ENCODE data around the gene PPIL3.

The PPIL3 gene

DNA sequence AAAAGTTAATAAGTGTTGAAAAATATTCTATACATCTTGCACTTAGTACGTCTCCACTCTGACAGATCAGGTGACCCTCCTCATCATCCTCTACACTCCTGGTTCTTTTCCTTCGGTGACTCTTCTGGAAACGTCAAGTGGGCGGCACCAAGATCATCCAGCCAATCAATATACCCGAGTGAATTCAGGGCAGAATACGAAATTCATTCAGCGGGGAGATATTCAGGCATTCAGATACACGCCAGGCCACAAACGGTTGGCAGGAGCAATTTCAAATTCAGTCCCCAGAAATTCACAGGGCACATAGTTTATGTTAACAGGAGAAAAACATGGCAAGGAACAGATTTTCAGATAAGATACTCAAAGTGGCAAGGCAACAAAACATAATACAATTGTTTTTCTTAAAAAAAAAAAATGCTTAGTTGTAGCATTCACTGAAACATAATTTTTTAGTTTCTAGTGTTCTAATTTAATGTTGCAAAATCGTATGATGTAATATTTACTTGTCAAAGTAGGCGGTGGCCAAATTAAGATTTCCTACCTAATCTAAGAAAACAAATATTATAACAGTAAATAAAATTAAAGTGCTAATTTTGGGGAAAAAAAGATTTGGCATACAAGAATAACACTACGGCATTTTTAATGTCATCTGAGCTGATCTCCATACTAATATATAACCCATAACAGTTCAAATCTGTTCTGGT lies 28.6 kb downstream of the PPIL3 start:
- DNase-seq (ENCODE audit: low spot score) = no peak

DNA sequence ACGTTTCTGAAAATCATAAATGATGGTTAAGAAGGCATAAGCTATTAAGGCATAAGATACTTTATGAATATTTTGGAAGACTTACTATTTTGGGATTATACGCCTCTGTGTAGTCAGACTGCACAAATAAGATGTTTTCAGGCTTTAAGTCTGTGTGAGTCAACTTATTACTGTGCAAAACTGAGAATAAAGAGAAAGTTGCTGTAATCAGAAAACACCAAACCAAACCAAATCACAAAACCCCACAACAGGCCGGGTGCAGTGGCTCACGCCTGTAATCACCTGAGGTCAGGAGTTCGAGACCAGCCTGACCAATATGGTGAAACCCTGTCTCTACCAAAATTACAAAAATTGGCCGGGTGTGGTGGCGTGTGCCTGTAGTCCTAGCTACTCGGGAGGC lies 32.1 kb downstream of the PPIL3 start:
- no peak for DNase-seq (ENCODE audit: low spot score)

DNA sequence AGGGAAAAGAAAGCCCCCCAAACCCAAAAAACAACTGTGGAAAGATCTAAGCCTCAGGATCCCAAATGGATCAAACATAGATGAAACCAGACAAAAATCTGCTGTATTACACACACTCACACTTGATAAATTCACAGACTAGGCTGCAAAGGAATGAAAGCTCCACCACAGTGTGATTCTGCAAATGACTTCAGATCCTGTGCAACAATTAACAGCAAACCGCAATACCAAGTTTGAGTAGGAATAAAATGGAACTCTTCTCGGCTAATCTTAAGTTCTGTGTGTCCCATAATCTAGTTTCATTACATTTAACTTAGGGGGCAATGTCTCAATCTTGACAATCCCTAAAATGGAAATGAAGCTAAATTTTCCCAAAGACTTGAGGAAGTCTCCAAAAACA lies 36.3 kb downstream of the PPIL3 start:
- no peak for DNase-seq (ENCODE audit: low spot score)

DNA sequence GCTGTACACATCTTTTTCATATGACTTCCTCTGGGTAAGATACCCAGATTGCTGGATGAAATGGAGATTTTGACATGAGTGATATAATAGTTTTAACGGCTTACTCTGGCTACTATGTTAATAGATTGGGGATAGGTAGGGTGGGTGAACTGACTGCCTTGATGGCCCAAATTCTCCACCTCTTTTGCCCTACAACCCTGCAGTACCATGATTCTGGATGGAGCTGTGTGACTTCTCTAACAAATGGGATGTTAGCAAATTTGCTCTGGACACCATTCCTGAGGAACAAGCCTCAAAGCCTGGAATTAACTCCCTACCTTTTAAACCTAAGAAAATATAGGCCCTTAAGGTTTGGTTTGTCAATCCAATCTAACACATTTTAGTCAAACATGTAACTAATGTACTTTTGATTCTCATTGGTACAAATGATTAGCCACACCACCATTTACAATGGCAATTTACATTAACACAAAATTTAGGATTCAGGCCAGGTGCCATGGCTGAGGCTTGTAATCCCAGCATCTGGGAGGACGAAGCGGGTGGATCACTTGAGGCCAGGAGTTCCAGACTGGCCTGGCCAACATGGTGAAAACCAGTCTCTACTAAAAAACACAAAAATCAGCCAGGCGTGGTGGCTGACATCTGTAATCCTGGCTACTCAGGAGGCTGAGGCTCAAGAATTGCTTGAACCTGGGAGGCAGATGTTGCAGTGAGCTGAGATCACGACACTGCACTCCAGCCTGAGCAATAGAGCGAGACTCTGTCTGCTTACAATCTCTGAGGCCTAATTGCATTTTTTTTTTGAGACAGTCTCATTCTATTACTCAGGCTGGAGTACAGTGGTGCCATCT lies 37.3 kb downstream of the PPIL3 start:
- DNase-seq (ENCODE audit: low spot score) = no peak

DNA sequence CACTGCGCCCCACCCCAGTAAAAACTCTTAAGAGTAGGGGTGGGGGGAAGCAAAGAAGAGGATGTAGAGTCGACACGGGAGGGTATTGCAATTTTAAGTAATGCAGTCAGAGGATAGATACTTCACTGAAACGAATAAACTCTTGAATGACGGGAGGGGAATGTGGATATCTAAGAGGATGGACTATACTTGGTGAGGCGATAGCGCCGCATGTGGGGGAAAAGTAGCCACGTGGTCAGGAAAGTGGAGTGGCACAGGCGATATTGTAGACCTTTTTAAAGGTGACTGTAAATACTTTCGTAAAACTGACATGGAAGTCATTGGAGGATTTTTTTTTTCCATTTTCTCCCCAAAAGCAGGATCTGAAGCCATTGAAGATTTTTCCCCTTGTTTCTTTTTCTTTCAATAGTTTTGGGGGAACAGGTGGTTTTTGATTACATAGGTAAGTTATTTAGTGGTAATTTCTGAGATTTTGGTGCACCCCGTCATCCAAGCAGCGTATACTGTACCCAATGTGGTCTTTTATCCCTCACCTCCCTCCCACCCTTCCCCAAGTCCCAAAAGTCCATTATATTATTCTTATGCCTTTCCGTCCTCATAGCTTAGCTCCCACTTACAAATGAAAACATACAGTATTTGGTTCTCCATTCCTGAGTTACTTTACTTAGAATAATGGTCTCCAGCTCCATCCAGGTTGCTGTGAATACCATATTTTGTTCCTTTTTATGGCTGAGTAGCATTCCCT lies 38.2 kb downstream of the PPIL3 start:
- DNase-seq (ENCODE audit: low spot score) = no peak

DNA sequence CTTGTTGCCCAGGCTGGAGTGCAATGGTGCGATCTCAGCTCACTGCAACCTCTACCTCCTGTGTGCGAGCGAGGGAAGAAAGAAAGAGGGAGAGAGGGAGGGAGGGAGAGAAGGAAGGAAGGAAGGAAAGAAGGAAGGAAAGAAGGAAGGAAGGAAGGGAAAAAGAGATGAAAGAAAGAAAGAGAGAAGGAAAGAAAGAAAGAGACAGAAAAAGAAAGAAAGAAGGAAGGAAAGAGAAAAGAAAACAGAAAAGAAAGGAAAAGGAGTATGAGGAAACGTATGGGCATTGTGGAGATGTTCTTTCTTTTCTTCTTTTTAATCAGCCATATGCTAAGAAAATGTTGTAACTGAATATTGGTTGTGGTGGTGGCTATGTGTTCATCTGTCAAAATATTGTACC lies 40.9 kb downstream of the PPIL3 start:
- DNase-seq (ENCODE audit: low spot score) = no peak

DNA sequence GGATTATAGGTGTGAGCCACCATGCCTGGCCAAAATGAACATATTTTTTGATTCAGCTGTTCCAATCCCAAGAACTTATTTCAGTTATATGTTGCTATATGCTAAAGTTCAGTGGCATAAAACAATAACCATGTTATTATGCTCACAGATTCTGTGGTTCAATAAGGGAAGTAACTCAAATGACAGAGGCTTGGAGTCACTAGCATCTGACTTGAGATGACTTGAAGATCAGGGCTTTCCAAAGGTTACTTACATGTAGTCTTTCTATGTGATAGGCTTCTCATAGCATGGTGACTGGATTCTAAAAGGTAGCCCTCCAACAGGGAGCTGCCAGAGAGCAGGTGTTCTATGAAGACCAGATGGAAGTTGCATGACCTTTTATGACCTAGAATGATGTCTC lies 41.6 kb downstream of the PPIL3 start:
- no peak for DNase-seq (ENCODE audit: low spot score)

DNA sequence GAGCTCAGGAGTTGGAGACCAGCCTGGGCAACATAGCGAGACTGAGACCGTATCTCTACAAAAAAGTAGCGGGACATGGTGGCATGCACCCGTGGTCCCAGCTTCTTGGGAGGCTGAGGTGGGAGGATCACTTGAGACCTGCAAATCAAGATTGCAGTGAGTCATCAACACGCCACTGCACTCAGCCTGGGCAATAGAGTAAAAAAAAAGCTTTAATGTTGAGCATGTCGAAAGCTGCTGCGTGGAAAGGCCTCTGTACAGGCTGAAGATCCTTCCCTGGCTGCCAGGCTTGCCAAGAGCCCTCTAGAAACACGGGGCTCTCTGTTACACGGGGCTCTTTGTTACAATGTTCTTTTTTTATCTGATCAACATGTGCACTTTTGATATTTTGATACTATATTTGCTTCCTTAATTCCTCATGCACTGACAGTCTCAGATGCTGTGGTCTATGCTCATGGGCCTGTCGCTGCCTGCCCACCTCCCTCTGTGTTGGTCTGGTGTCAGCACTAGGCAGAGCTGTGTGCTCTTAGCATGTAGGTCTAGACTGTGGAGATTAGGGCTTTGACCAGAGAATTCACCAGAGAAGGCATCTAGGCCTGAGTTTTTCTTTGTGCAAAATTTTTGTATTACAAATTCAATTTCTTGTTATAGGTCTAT lies 43.1 kb downstream of the PPIL3 start:
- no peak for DNase-seq (ENCODE audit: low spot score)

DNA sequence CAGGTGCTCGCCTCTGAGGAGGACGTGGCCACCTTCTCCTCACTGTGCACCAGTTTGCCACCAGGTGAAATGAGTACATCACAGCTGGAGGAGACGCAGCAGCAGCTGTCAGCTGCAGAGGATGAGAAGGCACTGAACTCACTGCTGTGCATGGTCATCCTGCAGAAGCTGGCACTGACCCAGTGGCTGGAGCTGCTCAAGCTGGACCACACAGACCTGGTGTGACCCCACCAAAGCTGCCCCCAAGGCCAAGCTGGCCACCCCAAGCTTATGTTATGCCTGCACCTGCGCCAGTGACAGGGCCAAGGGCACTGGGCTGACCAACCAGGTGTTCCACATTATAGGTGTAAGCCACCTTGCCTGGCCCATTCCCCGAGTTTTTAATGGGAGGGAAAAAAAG lies 43.7 kb downstream of the PPIL3 start:
- DNase-seq (ENCODE audit: low spot score) = no peak

DNA sequence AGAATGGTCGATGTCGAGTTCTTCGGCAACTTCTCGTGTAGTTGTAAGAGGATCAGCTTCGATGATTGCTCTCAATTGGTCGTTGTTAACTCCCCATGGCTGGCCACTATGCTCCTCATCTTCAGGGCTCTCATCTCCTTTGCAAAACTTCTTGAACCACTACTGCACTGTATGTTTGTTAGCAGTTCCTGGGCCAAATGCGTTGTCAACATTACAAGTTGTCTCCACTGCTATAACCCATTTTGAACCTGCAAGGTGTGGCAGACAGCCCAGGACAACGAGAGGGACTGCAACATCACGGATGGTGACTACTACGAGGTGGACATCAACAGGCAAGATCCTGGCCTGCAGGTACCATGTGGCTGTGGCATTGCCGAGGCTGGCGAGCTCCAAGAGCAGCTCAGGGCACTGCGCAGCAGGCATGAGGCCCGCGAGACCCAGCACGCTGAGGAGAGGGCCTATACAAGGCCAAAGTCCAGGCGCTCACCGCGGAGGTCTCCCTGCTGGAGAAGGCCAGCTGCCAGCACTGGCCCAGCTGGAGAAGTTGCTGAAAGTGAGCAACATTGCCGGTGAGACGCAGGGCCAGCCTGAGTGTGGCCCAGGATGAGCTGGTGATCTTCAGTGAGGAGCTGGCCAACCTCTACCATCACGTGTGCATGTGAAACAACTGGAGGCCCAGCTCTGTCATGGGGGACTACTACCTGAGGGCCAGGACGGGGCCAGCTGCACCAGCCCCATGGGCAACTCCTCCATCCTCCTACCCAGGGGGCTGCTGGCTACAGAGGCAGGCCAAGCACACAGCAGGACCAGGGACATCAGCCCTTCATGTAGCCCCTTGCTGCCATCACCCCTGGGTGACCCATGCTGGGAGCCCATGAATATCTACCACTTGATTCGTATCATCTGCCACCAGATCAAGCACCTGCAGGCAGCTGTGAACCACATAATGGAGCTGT lies 44.6 kb downstream of the PPIL3 start:
- no peak for DNase-seq (ENCODE audit: low spot score)

DNA sequence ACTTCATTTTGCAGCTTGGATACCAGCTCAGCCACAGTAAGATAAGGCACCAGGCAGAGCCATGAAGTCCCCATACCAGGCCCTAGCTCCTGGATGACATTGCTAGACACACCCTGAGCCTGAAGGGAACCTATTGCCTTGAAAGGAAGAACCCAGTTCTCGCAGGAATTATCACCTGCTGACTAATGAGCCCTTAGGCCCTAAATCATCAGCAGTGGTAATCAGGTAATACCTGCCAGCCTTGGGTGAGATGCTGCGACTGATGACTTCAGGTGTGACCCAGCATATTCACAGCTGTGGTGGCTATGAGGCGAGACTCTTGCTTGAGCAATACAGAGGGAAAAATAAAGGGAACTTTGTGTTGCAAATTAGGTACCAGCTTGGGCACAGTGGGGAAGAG lies 49.4 kb downstream of the PPIL3 start:
- no peak for DNase-seq (ENCODE audit: low spot score)

DNA sequence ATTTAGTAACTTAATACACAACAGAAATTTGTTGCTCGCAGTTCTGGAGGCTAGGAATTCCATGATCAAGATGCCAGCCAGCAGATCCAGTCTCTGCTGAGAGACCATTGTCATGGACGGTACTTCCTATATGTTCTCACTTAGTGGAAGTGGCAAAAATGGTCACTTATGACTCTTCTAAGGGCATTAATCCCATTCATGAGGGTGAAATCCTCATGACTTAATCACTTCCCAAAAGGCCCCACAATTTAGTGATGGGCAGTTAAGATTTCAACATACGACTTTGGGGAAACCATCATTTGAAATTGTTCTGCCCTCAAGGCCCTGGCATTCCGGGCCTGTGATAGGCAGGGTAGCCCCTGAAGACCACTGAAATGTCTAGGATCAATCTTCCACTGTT lies 54.2 kb downstream of the PPIL3 start:
- no peak for DNase-seq (ENCODE audit: low spot score)

DNA sequence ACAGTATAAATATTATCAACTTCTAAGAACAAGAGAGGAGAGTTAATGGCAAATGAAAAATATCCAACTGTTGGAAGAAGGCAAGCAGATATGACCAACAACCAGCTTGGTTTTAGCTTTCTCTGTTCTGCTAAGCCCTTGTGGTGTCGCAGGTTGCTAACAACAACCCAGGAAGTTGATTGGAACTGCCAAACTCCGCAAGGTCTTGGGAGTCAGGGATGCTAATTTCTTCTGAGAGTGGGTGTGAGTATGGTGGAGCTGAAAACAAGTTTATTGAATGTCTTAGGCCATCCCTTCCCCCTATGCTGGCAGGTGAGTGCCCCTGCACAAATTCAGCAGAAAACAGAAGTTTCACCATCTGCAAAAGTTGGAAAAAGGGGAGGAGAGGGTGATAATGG lies 59.6 kb downstream of the PPIL3 start:
- no peak for DNase-seq (ENCODE audit: low spot score)

DNA sequence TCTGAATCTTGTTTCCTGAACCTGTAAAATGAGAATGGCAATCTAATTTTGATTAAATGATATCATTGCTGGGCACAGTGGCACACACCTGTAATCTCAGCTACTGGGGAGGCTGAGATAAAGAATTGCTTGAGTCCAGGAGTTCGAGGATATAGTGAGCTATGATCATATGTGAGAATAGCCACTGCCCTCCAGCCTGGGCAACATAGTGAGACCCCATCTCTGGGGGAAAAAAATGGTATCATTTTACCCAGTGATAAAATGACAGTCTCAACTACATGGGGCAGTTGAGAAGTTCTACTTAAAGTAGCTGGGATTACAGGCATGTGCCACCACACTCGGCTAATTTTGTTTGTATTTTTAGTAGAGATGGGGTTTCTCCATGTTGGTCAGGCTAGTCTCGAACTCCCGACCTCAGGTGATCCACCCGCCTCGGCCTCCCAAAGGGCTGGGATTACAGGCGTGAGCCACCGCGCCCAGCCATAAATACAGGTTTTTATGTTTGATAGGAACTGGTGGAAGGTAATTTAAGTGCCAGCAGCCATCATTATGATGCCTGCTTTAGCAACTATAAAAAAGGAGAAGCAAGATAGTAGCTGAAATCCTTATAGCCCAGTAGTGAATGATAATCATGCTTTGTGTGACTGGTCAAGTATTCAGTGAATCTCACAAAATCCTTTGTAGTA lies 60.2 kb downstream of the PPIL3 start:
- no peak for DNase-seq (ENCODE audit: low spot score)

DNA sequence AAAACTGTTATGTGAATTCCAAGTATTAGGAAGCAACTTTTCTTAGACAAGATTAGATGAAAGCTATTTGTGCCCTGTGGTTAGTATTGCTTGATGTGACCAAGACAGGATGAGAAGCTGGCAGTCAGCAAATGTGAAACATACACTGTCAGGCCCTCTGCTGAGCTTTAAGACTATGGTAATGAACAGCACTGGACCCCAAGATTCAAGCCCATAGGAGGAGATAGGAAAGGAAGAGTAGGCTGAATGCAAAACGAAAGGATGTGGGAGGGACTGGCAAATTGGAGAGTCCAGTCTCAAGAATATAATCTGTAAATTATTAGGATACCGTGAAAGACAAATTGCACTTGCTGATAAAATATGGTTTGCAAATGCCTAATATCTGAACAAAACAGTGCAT lies 60.8 kb downstream of the PPIL3 start:
- DNase-seq (ENCODE audit: low spot score) = no peak

DNA sequence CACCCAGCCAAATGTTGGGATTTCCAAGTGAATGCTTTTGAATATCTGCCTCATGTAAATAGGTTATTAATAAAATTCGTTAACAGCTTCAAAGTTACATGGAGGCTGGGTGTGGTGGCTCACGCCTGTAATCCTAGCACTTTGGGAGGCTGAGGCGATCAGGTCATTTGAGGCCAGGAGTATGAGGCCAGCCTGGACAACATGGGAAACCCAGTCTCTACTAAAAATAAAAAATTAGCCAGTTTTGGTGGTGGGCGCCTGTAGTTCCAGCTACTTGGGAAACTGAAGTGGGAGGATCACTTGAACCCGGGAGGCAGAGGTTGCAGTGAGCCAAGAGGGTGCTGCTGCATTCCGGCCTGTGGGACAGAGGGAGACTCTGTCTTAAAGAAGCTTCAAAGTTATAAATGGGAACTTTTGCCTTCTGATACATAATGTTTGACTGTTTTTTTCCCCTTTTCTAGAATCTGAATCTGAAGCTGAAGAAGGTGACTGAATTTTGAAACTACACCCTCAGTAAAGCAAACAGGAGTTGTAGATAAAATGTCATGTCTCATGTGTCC lies 67.1 kb downstream of the PPIL3 start:
- DNase-seq (ENCODE audit: low spot score) = no peak
